IPS-18c (cell line): ENCODE measurements around the gene PDHX.
A peak's percentile ranks its signal among the peaks of the same experiment; 100 is the strongest.
"Not testable (repeated sequence)": the region's sequence is repeated elsewhere in the genome, so short reads cannot be mapped to it uniquely, and the experiment has no call there.

Experiments
- H3K4me3 ChIP-seq: 2 replicates; pipeline ENCODE4 v1.7.0; 2013; ENCODE audit warnings: low read depth, mild to moderate bottlenecking, low read length, moderate library complexity; ENCODE audit not compliant: insufficient read depth
- H3K9me3 ChIP-seq: one replicate; pipeline ENCODE4 v1.6.1; 2013; ENCODE audit warnings: mild to moderate bottlenecking, low read length, moderate library complexity; ENCODE audit not compliant: control insufficient read depth, insufficient read depth

PDHX gene

GRCh38 chr11:34905666-34906065, 10.8 kb upstream of the PDHX start:
- no peak overlapping the region for H3K4me3 ChIP-seq
- peaks cover under 1% of the 10 kb centered on the region for H3K9me3 ChIP-seq

- Histone ChIP-seq H3K9me3 (no peaks in the 10 kb centered on the region), H3K4me3 (no peak overlapping the region)
Observed at GRCh38 chr11:34907934-34908593, 8.4 kb upstream of the PDHX start.

- Histone ChIP-seq H3K4me3 (no peak overlapping the region), H3K9me3 (no peaks in the 10 kb centered on the region)
Observed at GRCh38 chr11:34909415-34909814, 7.0 kb upstream of the PDHX start.

GRCh38 chr11:34909955-34910354, 6.5 kb upstream of the PDHX start:
- Histone ChIP-seq H3K4me3 (no peak overlapping the region), H3K9me3 (no peaks in the 10 kb centered on the region)

- Histone ChIP-seq H3K9me3 (no peaks in the 10 kb centered on the region), H3K4me3 (no peak overlapping the region)
Observed at GRCh38 chr11:34910817-34911216, 5.6 kb upstream of the PDHX start.

- no peaks in the 10 kb centered on the region for H3K9me3 ChIP-seq
- no peak overlapping the region for H3K4me3 ChIP-seq
Observed at GRCh38 chr11:34911676-34912075, 4.7 kb upstream of the PDHX start.

GRCh38 chr11:34913556-34913955, 2.9 kb upstream of the PDHX start:
- not testable (repeated sequence) for H3K4me3 ChIP-seq

GRCh38 chr11:34915136-34916014, 1.0 kb upstream of the PDHX start:
- Histone ChIP-seq H3K9me3 (no peaks in the 10 kb centered on the region), H3K4me3 (peak overlapping the region; percentile 90)

More at GRCh38 chr11:34913556-34913955, 2.9 kb upstream of the PDHX start:
- H3K9me3 ChIP-seq = not testable (repeated sequence)

GRCh38 chr11:34916843-34917770, 689 bp downstream of the PDHX start:
- no peaks in the 10 kb centered on the region for H3K9me3 ChIP-seq
- H3K4me3 ChIP-seq = peak overlapping the region; percentile 97

GRCh38 chr11:34921156-34921555, 4.7 kb downstream of the PDHX start:
- H3K4me3 ChIP-seq = no peak overlapping the region
- H3K9me3 ChIP-seq = no peaks in the 10 kb centered on the region

- Histone ChIP-seq H3K9me3 (no peaks in the 10 kb centered on the region), H3K4me3 (no peak overlapping the region)
Observed at GRCh38 chr11:34924714-34925113, 8.3 kb downstream of the PDHX start.

- H3K9me3 ChIP-seq = no peaks in the 10 kb centered on the region
- H3K4me3 ChIP-seq = no peak overlapping the region
Observed at GRCh38 chr11:34926101-34926830, 9.8 kb downstream of the PDHX start.

GRCh38 chr11:34926831-34927132, 10.4 kb downstream of the PDHX start:
- Histone ChIP-seq H3K4me3 (no peak overlapping the region), H3K9me3 (no peaks in the 10 kb centered on the region)

- no peak overlapping the region for H3K4me3 ChIP-seq
- H3K9me3 ChIP-seq = no peaks in the 10 kb centered on the region
Observed at GRCh38 chr11:34928268-34928959, 12.0 kb downstream of the PDHX start.

GRCh38 chr11:34928960-34929680, 12.7 kb downstream of the PDHX start:
- H3K4me3 ChIP-seq = no peak overlapping the region

More at GRCh38 chr11:34928960-34929680, 12.7 kb downstream of the PDHX start:
- H3K9me3 ChIP-seq = no peaks in the 10 kb centered on the region
